WTC11 (cell line): ENCODE results near the gene ZDHHC22. TPM values are rescaled to one million over a fixed set of nuclear protein-coding genes. Genes with fewer than 3 reads are reported as not detected.

ENCODE experiments used
- ATAC-seq: fragments of 200-7000 bp; cut with Tn5 transposase; 2 replicates; pipeline ENCODE4 v1.10.0; 2021; ENCODE audit warnings: mild to moderate bottlenecking, moderate library complexity
- CTCF ChIA-PET: fragments of 300-600 bp; sonication (Branson Sonifier 250); formaldehyde crosslinking; loops from one replicate; lab custom pipeline; 2021; ENCODE audit warnings: antibody characterized with exemption; lab: Charles Lee
- POLR2A ChIA-PET: fragments of 350-600 bp; sonication (Branson Sonifier 250); formaldehyde crosslinking; loops from one replicate; lab custom pipeline; 2021; ENCODE audit warnings: antibody characterized with exemption; lab: Charles Lee
- DNase-seq: peaks from one replicate; pipeline ENCODE4 v3.0.0; 2021; ENCODE audit warnings: low spot score
- H3K27ac Mint-ChIP-seq: 2 replicates; pipeline ENCODE4 v1.8.0; 2021; ENCODE audit warnings: mixed read lengths
- H3K27me3 Mint-ChIP-seq: 2 replicates; pipeline ENCODE4 v1.8.0; 2021; ENCODE audit warnings: low read depth, mild to moderate bottlenecking, moderate library complexity, mixed read lengths
- H3K36me3 Mint-ChIP-seq: 2 replicates; pipeline ENCODE4 v1.8.0; 2021; ENCODE audit warnings: mixed read lengths
- H3K4me1 Mint-ChIP-seq: 2 replicates; pipeline ENCODE4 v1.8.0; 2022; ENCODE audit warnings: mixed read lengths
- H3K4me3 Mint-ChIP-seq: 2 replicates; pipeline ENCODE4 v1.8.0; 2021; ENCODE audit warnings: mild to moderate bottlenecking, moderate library complexity, mixed read lengths
- H3K9me3 Mint-ChIP-seq: 2 replicates; pipeline ENCODE4 v1.8.0; 2021; ENCODE audit warnings: mixed read lengths
- CDX4 ChIP-seq: fragments of 250-450 bp; sonication (Bioruptor Pico); IDR thresholded peaks from 2 replicates; pipeline ENCODE4 v1.9.0; 2021; ENCODE audit warnings: moderate library complexity, mild to moderate bottlenecking, inconsistent platforms, borderline replicate concordance
- CREB1 ChIP-seq: sonication (generic); formaldehyde crosslinking; IDR thresholded peaks from 2 replicates; pipeline ENCODE4 v1.8.0; 2023; ENCODE audit warnings: mild to moderate bottlenecking, missing genetic modification reagents
- E2F1 ChIP-seq: sonication (generic); formaldehyde crosslinking; IDR thresholded peaks from 2 replicates; pipeline ENCODE4 v1.8.0; 2022; ENCODE audit warnings: mild to moderate bottlenecking, missing genetic modification reagents
- E2F4 ChIP-seq: sonication (generic); formaldehyde crosslinking; IDR thresholded peaks from 2 replicates; pipeline ENCODE4 v1.8.1; 2022; ENCODE audit warnings: low read depth, mild to moderate bottlenecking, moderate library complexity, missing genetic modification reagents, borderline replicate concordance
- ERG ChIP-seq: fragments of 250-450 bp; sonication (Bioruptor Pico); IDR thresholded peaks from 2 replicates; pipeline ENCODE4 v1.8.0; 2021; ENCODE audit warnings: mild to moderate bottlenecking
- ESRRA ChIP-seq: sonication (generic); formaldehyde crosslinking; IDR thresholded peaks from 2 replicates; pipeline ENCODE4 v1.8.1; 2022; ENCODE audit warnings: mild to moderate bottlenecking, missing genetic modification reagents, borderline replicate concordance
- HMGXB4 ChIP-seq: sonication (generic); formaldehyde crosslinking; IDR thresholded peaks from 2 replicates; pipeline ENCODE4 v1.8.1; 2023; ENCODE audit warnings: mild to moderate bottlenecking, moderate library complexity, missing genetic modification reagents
- MLX ChIP-seq: sonication (generic); formaldehyde crosslinking; IDR thresholded peaks from 2 replicates; pipeline ENCODE4 v1.8.1; 2023; ENCODE audit warnings: mild to moderate bottlenecking, missing genetic modification reagents, moderate library complexity
- RORB ChIP-seq: fragments of 250-450 bp; sonication (Bioruptor Pico); IDR thresholded peaks from 2 replicates; pipeline ENCODE4 v1.9.0; 2021; ENCODE audit warnings: mild to moderate bottlenecking
- SOX15 ChIP-seq: fragments of 250-450 bp; sonication (Bioruptor Pico); IDR thresholded peaks from 2 replicates; pipeline ENCODE4 v1.9.0; 2021; ENCODE audit warnings: mild to moderate bottlenecking
- STAT6 ChIP-seq: sonication (generic); formaldehyde crosslinking; conservative IDR thresholded peaks from 2 replicates; pipeline ENCODE4 v1.8.1; 2023; ENCODE audit warnings: mild to moderate bottlenecking, low read depth, missing genetic modification reagents, moderate library complexity
- USF1 ChIP-seq: sonication (generic); formaldehyde crosslinking; IDR thresholded peaks from 2 replicates; pipeline ENCODE4 v1.8.0; 2022; ENCODE audit warnings: mild to moderate bottlenecking, missing genetic modification reagents
- ZNF138 ChIP-seq: sonication (generic); formaldehyde crosslinking; conservative IDR thresholded peaks from 2 replicates; pipeline ENCODE4 v1.8.1; 2022; ENCODE audit warnings: mild to moderate bottlenecking, moderate library complexity, missing genetic modification reagents
- ZNF232 ChIP-seq: sonication (generic); formaldehyde crosslinking; IDR thresholded peaks from 2 replicates; pipeline ENCODE4 v1.8.0; 2022; ENCODE audit warnings: mild to moderate bottlenecking, missing genetic modification reagents
- ZNF423 ChIP-seq: fragments of 250-450 bp; sonication (Bioruptor Pico); IDR thresholded peaks from 2 replicates; pipeline ENCODE4 v2.1.2; 2022; ENCODE audit warnings: mild to moderate bottlenecking, moderate library complexity
- ZNF532 ChIP-seq: fragments of 250-450 bp; sonication (Bioruptor Pico); IDR thresholded peaks from 2 replicates; pipeline ENCODE4 v1.9.0; 2021; ENCODE audit warnings: mild to moderate bottlenecking, borderline replicate concordance
- total RNA-seq: library from RNA; stranded (reverse); gene quantifications from 3 replicates; pipeline ENCODE4 v1.2.3, GENCODE V29; 2021

ZDHHC22 gene
- total RNA-seq, 1 experiment from 2014 or later, result 47.7 TPM

GRCh38 chr14:77109656-77110055 is 31.9 kb downstream of the ZDHHC22 start:
- no peak for TF ChIP-seq CREB1 (CRISPR knock-in tag)
- TF ChIP-seq HMGXB4 (CRISPR knock-in tag), result no peak
- TF ChIP-seq ZNF138, result no peak
- TF ChIP-seq CDX4, result no peak
- no peak for TF ChIP-seq E2F4 (CRISPR knock-in tag)
- peaks cover 65% of the 10 kb centered on the region for H3K4me1 Mint-ChIP-seq
- peak overlapping the region; percentile 100 for H3K27ac Mint-ChIP-seq
- no peaks in the 10 kb centered on the region for H3K9me3 Mint-ChIP-seq
- ATAC-seq (no peak; the same call in 1 of the 2 replicates), DNase-seq (no peak)
- H3K36me3 Mint-ChIP-seq, result peaks cover 48% of the 10 kb centered on the region
- no peak overlapping the region for H3K4me3 Mint-ChIP-seq
- POLR2A ChIA-PET, result interaction anchor here (1.8 kb wide), 1 partner anchor 11 kb away, joined by 7 read pairs; the partner anchor contains the start of gene CIPC
- CTCF ChIA-PET, result interaction anchor here (0.5 to 4.2 kb wide), 12 partner anchors 10 to 1368 kb away, joined by 3 to 57 read pairs (median 4); partner anchors contain the start of genes CIPC and ZDHHC22
- no peaks in the 10 kb centered on the region for H3K27me3 Mint-ChIP-seq

GRCh38 chr14:77108753-77109152 is 32.8 kb downstream of the ZDHHC22 start:
- CTCF ChIA-PET, result interaction anchor here (0.7 to 4.2 kb wide), 5 partner anchors 9 to 233 kb away, joined by 3 to 57 read pairs (median 4); partner anchors contain the start of gene CIPC
- no peak for ATAC-seq
- H3K9me3 Mint-ChIP-seq, result no peaks in the 10 kb centered on the region
- peaks cover 39% of the 10 kb centered on the region for H3K36me3 Mint-ChIP-seq
- H3K4me3 Mint-ChIP-seq, result no peak overlapping the region
- TF ChIP-seq STAT6 (CRISPR knock-in tag) (no peak), RORB (CRISPR knock-in tag) (no peak)
- H3K4me1 Mint-ChIP-seq, result peaks cover 74% of the 10 kb centered on the region
- no peak for DNase-seq
- no peaks in the 10 kb centered on the region for H3K27me3 Mint-ChIP-seq
- POLR2A ChIA-PET, result interaction anchor here (1.8 kb wide), 1 partner anchor 10 kb away, joined by 7 read pairs; the partner anchor contains the start of gene CIPC
- peak overlapping the region; percentile 100 for H3K27ac Mint-ChIP-seq

- POLR2A ChIA-PET, result no interaction called here
- CTCF ChIA-PET, result no interaction called here
- TF ChIP-seq USF1 (CRISPR knock-in tag), result no peak
- no peak for TF ChIP-seq ZNF423
- TF ChIP-seq ZNF532 (CRISPR knock-in tag), result no peak
- TF ChIP-seq ZNF232 (CRISPR knock-in tag), result no peak
- TF ChIP-seq E2F1 (CRISPR knock-in tag), result no peak
- TF ChIP-seq SOX15, result no peak
- no peak for TF ChIP-seq ESRRA (CRISPR knock-in tag)
- no peak for TF ChIP-seq ERG (CRISPR knock-in tag)
- TF ChIP-seq MLX (CRISPR knock-in tag), result no peak
Measured at GRCh38 chr14:77107228-77107627, 34.4 kb downstream of the ZDHHC22 start.

More at GRCh38 chr14:77107228-77107627, 34.4 kb downstream of the ZDHHC22 start:
- ATAC-seq, result no peak
- peaks cover 76% of the 10 kb centered on the region for H3K4me1 Mint-ChIP-seq
- H3K4me3 Mint-ChIP-seq, result no peak overlapping the region
- peaks cover 31% of the 10 kb centered on the region for H3K36me3 Mint-ChIP-seq
- H3K27ac Mint-ChIP-seq, result no peak overlapping the region
- H3K27me3 Mint-ChIP-seq, result no peaks in the 10 kb centered on the region
- no peaks in the 10 kb centered on the region for H3K9me3 Mint-ChIP-seq
- DNase-seq, result no peak
